Left lung (tissue), 10 donors: ENCODE data around the gene MRPL40. TPM values are rescaled to one million over a fixed set of nuclear protein-coding genes. Genes with fewer than 3 reads are reported as not detected.

ENCODE experiments used
- ATAC-seq: fragments of 200-7000 bp; cut with Tn5 transposase; one replicate; pipeline ENCODE4 v1.9.1; 2020; ENCODE audit warnings: moderate library complexity
- DNase-seq, 4 donors: peaks; one replicate each; pipeline ENCODE4 v3.0.0-alpha.2; 2013 to 2020
- H3K27ac ChIP-seq, 2 donors: fragments of 200-600 bp; sonication (generic) in 1 of 2; one replicate each; pipeline versions ENCODE4 v1.5.0 to v1.8.0; 2020 to 2021
- H3K27me3 ChIP-seq, 2 donors: fragments of 200-600 bp; sonication (generic) in 1 of 2; one replicate each; pipeline versions ENCODE4 v1.5.0 to v1.8.0; 2020 to 2021
- H3K36me3 ChIP-seq, 2 donors: fragments of 200-600 bp; sonication (generic) in 1 of 2; one replicate each; pipeline versions ENCODE4 v1.5.0 to v1.8.0; 2020 to 2021
- H3K4me1 ChIP-seq, 2 donors: fragments of 200-600 bp; one replicate each; pipeline ENCODE4 v1.8.0; 2021
- H3K4me3 ChIP-seq, 2 donors: fragments of 200-600 bp; sonication (generic) in 1 of 2; one replicate each; pipeline versions ENCODE4 v1.5.0 to v1.8.0; 2020 to 2021; ENCODE audit warnings: mild to moderate bottlenecking in 1 of 2
- H3K9me3 ChIP-seq, 2 donors: fragments of 200-600 bp; sonication (generic) in 1 of 2; one replicate each; pipeline versions ENCODE4 v1.5.0 to v1.8.0; 2020 to 2021
- CTCF ChIP-seq, 2 donors: fragments of 200-600 bp; sonication (generic) in 1 of 2; IDR thresholded peaks; one replicate each; pipeline versions ENCODE4 v1.5.0 to v1.8.0; 2021; ENCODE audit warnings: antibody characterized with exemption in 2 of 2
- intact Hi-C, 2 donors: fragments of 100-400 bp; cut with DNase I; formaldehyde crosslinking; loops; one replicate each; pipeline versions ENCODE4 v1.11.2 to v1.14.2; 2022
- polyA plus RNA-seq, 6 donors: library from polyadenylated mRNA; unstranded; fragments of 120-200 nt; gene quantifications; one replicate each; pipeline ENCODE4 v1.2.1, GENCODE V29; 2013; ENCODE audit not compliant: insufficient read length in 6 of 6
- total RNA-seq, 2 donors: library from RNA; stranded (reverse); fragmentation: NEBNext Ultra II Directional; extraction: Animal tissue kit (Norgen Biotek cat#: 25700); gene quantifications; one replicate each; pipeline ENCODE4 v1.2.1, GENCODE V29; 2021
- donor health status: DM: no; HTN: yes; CAD: no.
- donor health status: DM: no; HTN: no; CAD: no.

MRPL40 gene
- total and polyA plus RNA-seq, 8 donors, result 21.9 to 42.6 (median 38.5) TPM

- DNase-seq, result no peak
- intact Hi-C loops, result no loop called here
- H3K27me3 ChIP-seq, result no peaks in the 10 kb centered on the region
- ATAC-seq, result no peak
- no peak for TF ChIP-seq CTCF (IDR thresholded peaks at IDR 0.05)
- no peak overlapping the region for H3K4me3 ChIP-seq
- H3K36me3 ChIP-seq, result peaks cover 2 to 43% of the 10 kb centered on the region in 2 donors
- no peaks in the 10 kb centered on the region for H3K9me3 ChIP-seq
- H3K27ac ChIP-seq, result no peak overlapping the region
- H3K4me1 ChIP-seq, result peaks cover 0 to 1% of the 10 kb centered on the region in 2 donors
These were observed 20.7 kb upstream of the MRPL40 start for GRCh38 chr22:19411690-19412045.

GRCh38 chr22:19412478-19412877 is 19.9 kb upstream of the MRPL40 start:
- H3K27ac ChIP-seq, result no peak overlapping the region
- no peaks in the 10 kb centered on the region for H3K9me3 ChIP-seq
- intact Hi-C loops, result no loop called here
- no peak overlapping the region for H3K4me3 ChIP-seq
- DNase-seq (no peak), ATAC-seq (no peak)
- H3K36me3 ChIP-seq, result peaks cover 2 to 35% of the 10 kb centered on the region in 2 donors
- no peaks in the 10 kb centered on the region for H3K27me3 ChIP-seq
- no peak for TF ChIP-seq CTCF (IDR thresholded peaks at IDR 0.05)
- peaks cover 0 to 7% of the 10 kb centered on the region in 2 donors for H3K4me1 ChIP-seq

GRCh38 chr22:19412923-19413322 is 19.4 kb upstream of the MRPL40 start:
- intact Hi-C loops, result no loop called here
- Histone ChIP-seq H3K9me3 (no peaks in the 10 kb centered on the region), H3K27me3 (no peaks in the 10 kb centered on the region), H3K4me3 (no peak overlapping the region), H3K27ac (no peak overlapping the region), H3K4me1 (peaks cover 0 to 7% of the 10 kb centered on the region in 2 donors), H3K36me3 (peaks cover 2 to 31% of the 10 kb centered on the region in 2 donors)
- no peak for TF ChIP-seq CTCF (IDR thresholded peaks at IDR 0.05)
- ATAC-seq (no peak), DNase-seq (no peak)

- peak; percentile 18 for ATAC-seq
- no peak overlapping the region for H3K4me3 ChIP-seq
- H3K4me1 ChIP-seq, result peaks cover 0 to 21% of the 10 kb centered on the region in 2 donors
- H3K27ac ChIP-seq, result peak overlapping the region in 1 of 2 donors; percentile 67
- H3K9me3 ChIP-seq, result no peaks in the 10 kb centered on the region
- H3K27me3 ChIP-seq, result no peaks in the 10 kb centered on the region
- DNase-seq, result peak in 2 of 4 donors; percentile 42 to 71
- no peak for TF ChIP-seq CTCF (IDR thresholded peaks at IDR 0.05)
- H3K36me3 ChIP-seq, result no peaks in the 10 kb centered on the region
- intact Hi-C loops, result no loop called here
These were observed 13.3 kb upstream of the MRPL40 start for GRCh38 chr22:19419086-19419463.

GRCh38 chr22:19419464-19420178 is 12.7 kb upstream of the MRPL40 start:
- no peaks in the 10 kb centered on the region for H3K36me3 ChIP-seq
- H3K9me3 ChIP-seq, result no peaks in the 10 kb centered on the region
- H3K4me3 ChIP-seq, result no peak overlapping the region
- peak overlapping the region; percentile 13 to 67 for H3K27ac ChIP-seq
- peaks cover 0 to 27% of the 10 kb centered on the region in 2 donors for H3K4me1 ChIP-seq
- DNase-seq (no peak), ATAC-seq (no peak)
- no peaks in the 10 kb centered on the region for H3K27me3 ChIP-seq
- TF ChIP-seq CTCF (IDR thresholded peaks at IDR 0.05), result no peak
- intact Hi-C loops, result no loop called here
